ENCODE data around the gene PTPRU. TPM values are rescaled to one million over a fixed set of nuclear protein-coding genes. Genes with fewer than 3 reads are reported as not detected.
"Not testable (repeated sequence)": the region's sequence is repeated elsewhere in the genome, so short reads cannot be mapped to it uniquely, and the experiment has no call there.

PTPRU gene
- total and polyA plus RNA-seq, 5 donors from 2014 or later, result not detected

- no peak for DNase-seq
- no peak for ATAC-seq (ENCODE audit: low read depth in 2 of 2)
- Histone ChIP-seq H3K27ac (ENCODE audit: insufficient read depth, low read length, poor library complexity, severe bottlenecking) (no peak overlapping the region), H3K4me3 (ENCODE audit: low read depth, low read length) (no peak overlapping the region), H3K4me1 (ENCODE audit: control insufficient read depth, insufficient read depth, low read length, poor library complexity, severe bottlenecking) (no peaks in the 10 kb centered on the region), H3K36me3 (ENCODE audit: control insufficient read depth, insufficient read depth, low read length) (no peaks in the 10 kb centered on the region), H3K27me3 (ENCODE audit: control insufficient read depth, insufficient read depth, low read length) (no peaks in the 10 kb centered on the region), H3K9me3 (ENCODE audit: control insufficient read depth in 2 of 2, low read length in 2 of 2) (no peaks in the 10 kb centered on the region)
- peaks cover 4% of the 10 kb centered on the region for H3K27me3 Mint-ChIP-seq
- H3K4me3 Mint-ChIP-seq, result no peak overlapping the region
- no peaks in the 10 kb centered on the region for H3K36me3 Mint-ChIP-seq
- H3K27ac Mint-ChIP-seq, result no peak overlapping the region
- H3K9me3 Mint-ChIP-seq, result peaks cover 0 to 1% (median 0%) of the 10 kb centered on the region in 7 donors
- no peaks in the 10 kb centered on the region for H3K4me1 Mint-ChIP-seq
Observed at GRCh38 chr1:29289493-29289892, 53.2 kb downstream of the PTPRU start.

- H3K9me3 Mint-ChIP-seq, result peaks cover 0 to 1% (median 0%) of the 10 kb centered on the region in 7 donors
- Histone ChIP-seq H3K27ac (ENCODE audit: insufficient read depth, low read length, poor library complexity, severe bottlenecking) (no peak overlapping the region), H3K36me3 (ENCODE audit: control insufficient read depth, insufficient read depth, low read length) (no peaks in the 10 kb centered on the region), H3K4me1 (ENCODE audit: control insufficient read depth, insufficient read depth, low read length, poor library complexity, severe bottlenecking) (no peaks in the 10 kb centered on the region), H3K27me3 (ENCODE audit: control insufficient read depth, insufficient read depth, low read length) (no peaks in the 10 kb centered on the region), H3K4me3 (ENCODE audit: low read depth, low read length) (no peak overlapping the region), H3K9me3 (ENCODE audit: control insufficient read depth in 2 of 2, low read length in 2 of 2) (no peaks in the 10 kb centered on the region)
- H3K36me3 Mint-ChIP-seq, result no peaks in the 10 kb centered on the region
- no peak overlapping the region for H3K27ac Mint-ChIP-seq
- H3K4me1 Mint-ChIP-seq, result no peaks in the 10 kb centered on the region
- H3K4me3 Mint-ChIP-seq, result no peak overlapping the region
- H3K27me3 Mint-ChIP-seq, result peaks cover 4% of the 10 kb centered on the region
- no peak for DNase-seq
- ATAC-seq (ENCODE audit: low read depth in 2 of 2), result no peak
Observed at GRCh38 chr1:29290414-29290985, 54.2 kb downstream of the PTPRU start.

- no peak overlapping the region for H3K4me3 Mint-ChIP-seq
- Histone ChIP-seq H3K9me3 (ENCODE audit: control insufficient read depth in 2 of 2, low read length in 2 of 2) (no peaks in the 10 kb centered on the region), H3K4me1 (ENCODE audit: control insufficient read depth, insufficient read depth, low read length, poor library complexity, severe bottlenecking) (no peaks in the 10 kb centered on the region), H3K4me3 (ENCODE audit: low read depth, low read length) (no peak overlapping the region), H3K27ac (ENCODE audit: insufficient read depth, low read length, poor library complexity, severe bottlenecking) (no peak overlapping the region), H3K36me3 (ENCODE audit: control insufficient read depth, insufficient read depth, low read length) (no peaks in the 10 kb centered on the region), H3K27me3 (ENCODE audit: control insufficient read depth, insufficient read depth, low read length) (no peaks in the 10 kb centered on the region)
- no peaks in the 10 kb centered on the region for H3K4me1 Mint-ChIP-seq
- H3K27me3 Mint-ChIP-seq, result peaks cover 4% of the 10 kb centered on the region
- no peak overlapping the region for H3K27ac Mint-ChIP-seq
- peaks cover 0 to 1% (median 0%) of the 10 kb centered on the region in 7 donors for H3K9me3 Mint-ChIP-seq
- ATAC-seq (ENCODE audit: low read depth in 2 of 2) (no peak), DNase-seq (no peak)
- no peaks in the 10 kb centered on the region for H3K36me3 Mint-ChIP-seq
Observed at GRCh38 chr1:29291756-29292155, 55.4 kb downstream of the PTPRU start.

- H3K27ac Mint-ChIP-seq, result no peak overlapping the region
- H3K27ac ChIP-seq (ENCODE audit: insufficient read depth, low read length, poor library complexity, severe bottlenecking), result no peak overlapping the region
Observed at GRCh38 chr1:29292344-29292743, 56.0 kb downstream of the PTPRU start.

GRCh38 chr1:29297450-29297849, 61.1 kb downstream of the PTPRU start:
- H3K27me3 Mint-ChIP-seq, result peaks cover 11% of the 10 kb centered on the region
- H3K4me3 Mint-ChIP-seq, result no peak overlapping the region
- peaks cover 0 to 3% (median 0%) of the 10 kb centered on the region in 7 donors for H3K9me3 Mint-ChIP-seq
- peak overlapping the region in 1 of 3 donors; percentile 16 for H3K27ac Mint-ChIP-seq
- Histone ChIP-seq H3K9me3 (ENCODE audit: control insufficient read depth in 2 of 2, low read length in 2 of 2) (no peaks in the 10 kb centered on the region), H3K36me3 (ENCODE audit: control insufficient read depth, insufficient read depth, low read length) (no peaks in the 10 kb centered on the region), H3K27me3 (ENCODE audit: control insufficient read depth, insufficient read depth, low read length) (peaks cover 2% of the 10 kb centered on the region), H3K27ac (ENCODE audit: insufficient read depth, low read length, poor library complexity, severe bottlenecking) (no peak overlapping the region), H3K4me3 (ENCODE audit: low read depth, low read length) (no peak overlapping the region), H3K4me1 (ENCODE audit: control insufficient read depth, insufficient read depth, low read length, poor library complexity, severe bottlenecking) (no peaks in the 10 kb centered on the region)
- H3K36me3 Mint-ChIP-seq, result no peaks in the 10 kb centered on the region
- DNase-seq, result no peak
- ATAC-seq (ENCODE audit: low read depth in 2 of 2), result no peak
- H3K4me1 Mint-ChIP-seq, result no peaks in the 10 kb centered on the region

More at GRCh38 chr1:29292344-29292743, 56.0 kb downstream of the PTPRU start:
- no peak overlapping the region for H3K4me3 Mint-ChIP-seq
- peaks cover 0 to 1% (median 0%) of the 10 kb centered on the region in 7 donors for H3K9me3 Mint-ChIP-seq
- Histone ChIP-seq H3K9me3 (ENCODE audit: control insufficient read depth in 2 of 2, low read length in 2 of 2) (no peaks in the 10 kb centered on the region), H3K4me1 (ENCODE audit: control insufficient read depth, insufficient read depth, low read length, poor library complexity, severe bottlenecking) (no peaks in the 10 kb centered on the region), H3K27me3 (ENCODE audit: control insufficient read depth, insufficient read depth, low read length) (peaks cover 1% of the 10 kb centered on the region), H3K36me3 (ENCODE audit: control insufficient read depth, insufficient read depth, low read length) (no peaks in the 10 kb centered on the region), H3K4me3 (ENCODE audit: low read depth, low read length) (no peak overlapping the region)
- DNase-seq, result no peak
- no peak for ATAC-seq (ENCODE audit: low read depth in 2 of 2)
- H3K27me3 Mint-ChIP-seq, result peaks cover 4% of the 10 kb centered on the region
- H3K4me1 Mint-ChIP-seq, result no peaks in the 10 kb centered on the region
- no peaks in the 10 kb centered on the region for H3K36me3 Mint-ChIP-seq

- no peak overlapping the region for H3K27ac ChIP-seq (ENCODE audit: insufficient read depth, low read length, poor library complexity, severe bottlenecking)
- Mint-ChIP-seq H3K4me1 (no peaks in the 10 kb centered on the region), H3K36me3 (no peaks in the 10 kb centered on the region), H3K27me3 (peaks cover 9% of the 10 kb centered on the region), H3K9me3 (peaks cover 0 to 3% (median 0%) of the 10 kb centered on the region in 7 donors), H3K27ac (no peak overlapping the region), H3K4me3 (no peak overlapping the region)
- peaks cover 2% of the 10 kb centered on the region for H3K27me3 ChIP-seq (ENCODE audit: control insufficient read depth, insufficient read depth, low read length)
- H3K4me1 ChIP-seq (ENCODE audit: control insufficient read depth, insufficient read depth, low read length, poor library complexity, severe bottlenecking), result no peaks in the 10 kb centered on the region
- no peak overlapping the region for H3K4me3 ChIP-seq (ENCODE audit: low read depth, low read length)
- ATAC-seq (ENCODE audit: low read depth in 2 of 2) (no peak), DNase-seq (no peak)
- H3K9me3 ChIP-seq (ENCODE audit: control insufficient read depth in 2 of 2, low read length in 2 of 2), result no peaks in the 10 kb centered on the region
- no peaks in the 10 kb centered on the region for H3K36me3 ChIP-seq (ENCODE audit: control insufficient read depth, insufficient read depth, low read length)
Observed at GRCh38 chr1:29298246-29298645, 61.9 kb downstream of the PTPRU start.

- DNase-seq (no peak), ATAC-seq (ENCODE audit: low read depth in 2 of 2) (no peak)
- Mint-ChIP-seq H3K4me3 (no peak overlapping the region), H3K36me3 (no peaks in the 10 kb centered on the region), H3K9me3 (peaks cover 0 to 3% (median 0%) of the 10 kb centered on the region in 7 donors), H3K27ac (no peak overlapping the region), H3K4me1 (no peaks in the 10 kb centered on the region), H3K27me3 (peaks cover 9% of the 10 kb centered on the region)
- Histone ChIP-seq H3K4me3 (ENCODE audit: low read depth, low read length) (no peak overlapping the region), H3K4me1 (ENCODE audit: control insufficient read depth, insufficient read depth, low read length, poor library complexity, severe bottlenecking) (no peaks in the 10 kb centered on the region), H3K27ac (ENCODE audit: insufficient read depth, low read length, poor library complexity, severe bottlenecking) (no peak overlapping the region), H3K27me3 (ENCODE audit: control insufficient read depth, insufficient read depth, low read length) (peaks cover 2% of the 10 kb centered on the region), H3K9me3 (ENCODE audit: control insufficient read depth in 2 of 2, low read length in 2 of 2) (no peaks in the 10 kb centered on the region), H3K36me3 (ENCODE audit: control insufficient read depth, insufficient read depth, low read length) (no peaks in the 10 kb centered on the region)
Observed at GRCh38 chr1:29299446-29299845, 63.1 kb downstream of the PTPRU start.

- not testable (repeated sequence) for DNase-seq; H3K36me3 ChIP-seq (ENCODE audit: control insufficient read depth, insufficient read depth, low read length); H3K4me3 ChIP-seq (ENCODE audit: low read depth, low read length); H3K27ac ChIP-seq (ENCODE audit: insufficient read depth, low read length, poor library complexity, severe bottlenecking); H3K9me3 ChIP-seq (ENCODE audit: control insufficient read depth in 2 of 2, low read length in 2 of 2); H3K27me3 ChIP-seq (ENCODE audit: control insufficient read depth, insufficient read depth, low read length); ATAC-seq (ENCODE audit: low read depth in 2 of 2); H3K4me3 Mint-ChIP-seq; H3K4me1 ChIP-seq (ENCODE audit: control insufficient read depth, insufficient read depth, low read length, poor library complexity, severe bottlenecking); H3K27me3 Mint-ChIP-seq; H3K9me3 Mint-ChIP-seq; H3K27ac Mint-ChIP-seq; H3K4me1 Mint-ChIP-seq; H3K36me3 Mint-ChIP-seq
Observed at GRCh38 chr1:29301732-29302131, 65.4 kb downstream of the PTPRU start.
